ENCODE data around the gene CACNA1C.

The CACNA1C gene

GRCh38 chr12:2167231-2167630 lies 114.4 kb downstream of the CACNA1C start:
- DNase-seq (ENCODE audit: low read depth in 2 of 3, low spot score in 2 of 3): no peak

DNA sequence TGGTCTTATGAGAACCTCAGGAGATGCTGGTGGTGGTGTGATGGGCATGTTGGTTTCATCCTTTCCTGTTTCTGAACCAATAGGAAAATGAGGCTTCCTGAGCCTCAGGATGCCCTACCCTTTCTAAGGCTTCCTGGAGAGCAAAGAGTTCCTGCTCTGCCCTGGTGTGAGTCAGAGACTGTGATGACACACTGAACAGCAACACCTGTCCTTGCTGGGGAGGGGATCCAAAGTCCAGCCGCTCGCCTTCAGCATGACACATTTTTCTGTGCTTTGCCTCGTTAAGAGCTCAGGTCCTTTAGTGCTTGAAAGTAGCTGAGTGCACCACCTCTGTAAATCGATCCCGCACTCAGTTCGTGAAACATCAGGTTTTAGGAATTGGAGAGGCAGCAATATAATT lies 116.0 kb downstream of the CACNA1C start:
- DNase-seq (ENCODE audit: low read depth in 2 of 3, low spot score in 2 of 3): no peak

DNA sequence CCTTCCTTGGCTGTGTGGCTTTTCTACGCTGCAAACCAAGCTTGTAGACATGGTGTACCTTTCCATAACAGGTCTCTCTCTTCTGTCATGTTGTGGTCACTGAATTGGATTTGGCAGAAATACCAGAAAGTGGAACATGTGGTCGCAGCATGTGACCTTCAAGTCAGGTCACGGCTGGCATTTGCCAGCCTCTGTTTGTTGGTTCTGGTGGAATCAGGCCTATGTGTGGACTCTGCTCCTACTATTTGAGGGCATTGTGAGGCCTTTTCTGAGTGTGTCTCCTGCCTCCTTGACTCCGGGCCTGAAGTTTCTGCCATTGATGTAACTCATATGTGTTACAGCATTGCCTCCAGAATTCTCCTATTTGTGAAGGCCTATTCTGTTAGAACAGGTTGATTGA lies 116.7 kb downstream of the CACNA1C start:
- no peak for DNase-seq (ENCODE audit: low read depth in 2 of 3, low spot score in 2 of 3)

- DNase-seq (ENCODE audit: low read depth in 2 of 3, low spot score in 2 of 3): no peak
These were observed 117.2 kb downstream of the CACNA1C start for GRCh38 chr12:2169940-2170339.

GRCh38 chr12:2170376-2170775 lies 117.6 kb downstream of the CACNA1C start:
- DNase-seq (ENCODE audit: low read depth in 2 of 3, low spot score in 2 of 3): no peak

GRCh38 chr12:2171672-2172426 lies 119.1 kb downstream of the CACNA1C start:
- DNase-seq (ENCODE audit: low read depth in 2 of 3, low spot score in 2 of 3): no peak

GRCh38 chr12:2172491-2173214 lies 119.9 kb downstream of the CACNA1C start:
- DNase-seq (ENCODE audit: low read depth in 2 of 3, low spot score in 2 of 3): no peak

- DNase-seq (ENCODE audit: low read depth in 2 of 3, low spot score in 2 of 3): no peak
These were observed 121.2 kb downstream of the CACNA1C start for GRCh38 chr12:2173971-2174370.

- DNase-seq (ENCODE audit: low read depth in 2 of 3, low spot score in 2 of 3): no peak
These were observed 124.2 kb downstream of the CACNA1C start for GRCh38 chr12:2177003-2177402.

DNA sequence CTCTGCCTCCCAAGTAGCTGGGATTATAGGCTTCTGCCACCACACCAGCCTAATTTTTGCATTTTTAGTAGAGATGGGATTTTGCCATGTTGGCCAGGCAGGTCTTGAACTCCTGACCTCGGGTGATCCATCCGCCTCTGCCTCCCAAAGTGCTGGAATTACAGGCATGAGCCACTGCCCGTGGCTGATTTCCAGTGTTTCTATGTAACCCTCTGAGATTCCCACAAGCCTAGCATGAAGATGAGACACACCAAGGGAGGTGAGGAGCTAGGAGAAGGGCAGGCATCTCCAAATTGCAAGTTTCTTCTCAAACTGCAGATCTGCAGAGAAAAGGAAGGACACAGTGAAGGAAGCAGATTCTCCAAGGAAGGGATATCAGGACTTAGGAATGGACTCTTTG lies 125.0 kb downstream of the CACNA1C start:
- no peak for DNase-seq (ENCODE audit: low read depth in 2 of 3, low spot score in 2 of 3)

GRCh38 chr12:2179058-2179457 lies 126.3 kb downstream of the CACNA1C start:
- no peak for DNase-seq (ENCODE audit: low read depth in 2 of 3, low spot score in 2 of 3)

DNA sequence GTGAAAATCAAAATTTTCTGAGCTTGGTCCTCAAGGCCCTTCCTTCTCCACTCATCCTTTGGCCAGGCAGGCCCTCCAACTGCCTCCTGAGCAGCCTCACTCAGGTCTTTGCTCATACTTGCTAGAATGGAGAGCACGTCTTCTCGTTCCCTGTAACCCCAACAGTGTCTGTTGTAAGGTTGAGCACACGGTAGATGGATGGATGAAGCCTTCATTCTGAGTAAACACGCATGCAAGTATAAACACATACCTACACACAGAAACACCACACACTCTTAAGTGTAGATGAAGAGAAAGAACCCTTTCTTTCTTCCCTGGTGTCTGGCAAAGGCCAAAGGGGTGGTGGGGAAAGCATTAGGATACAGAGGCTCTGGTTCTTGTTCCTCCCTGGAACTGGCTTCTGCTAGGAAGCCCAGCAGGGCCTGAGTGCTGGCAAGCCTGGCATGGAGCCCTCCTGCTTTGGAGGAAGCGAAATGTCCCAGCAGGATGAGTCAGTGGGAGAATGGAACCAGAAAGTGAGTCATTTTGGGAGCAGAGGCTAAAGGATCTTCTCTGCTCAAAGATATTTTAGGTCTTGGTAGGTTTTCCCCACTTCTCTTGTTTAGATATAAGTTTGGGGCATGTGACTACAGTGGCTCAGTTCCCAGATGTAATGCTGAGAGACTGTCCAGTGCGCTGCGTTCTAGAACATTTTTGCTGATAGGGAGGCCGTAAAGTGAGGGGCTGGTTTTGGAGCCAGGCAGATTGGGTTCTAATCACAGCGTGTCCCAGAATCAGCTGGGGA lies 127.4 kb downstream of the CACNA1C start:
- DNase-seq (ENCODE audit: low read depth in 2 of 3, low spot score in 2 of 3): no peak

DNA sequence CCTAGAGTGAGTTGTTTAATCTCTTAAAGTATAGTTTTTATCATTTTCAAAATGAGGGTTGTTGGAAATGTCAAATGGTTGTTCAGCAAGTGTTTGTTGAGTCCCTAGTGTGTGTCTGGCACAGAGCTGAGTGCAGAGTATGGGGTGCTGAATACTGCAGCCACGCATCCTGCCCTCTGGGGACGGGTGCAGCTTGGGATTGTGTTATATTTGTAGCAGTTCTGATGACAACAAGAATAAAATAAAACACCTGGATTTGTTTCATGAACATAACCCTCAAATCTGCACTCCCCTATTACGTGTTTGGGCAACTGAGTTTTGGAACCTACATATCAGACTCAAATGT lies 127.9 kb downstream of the CACNA1C start:
- DNase-seq (ENCODE audit: low read depth in 2 of 3, low spot score in 2 of 3): no peak

DNA sequence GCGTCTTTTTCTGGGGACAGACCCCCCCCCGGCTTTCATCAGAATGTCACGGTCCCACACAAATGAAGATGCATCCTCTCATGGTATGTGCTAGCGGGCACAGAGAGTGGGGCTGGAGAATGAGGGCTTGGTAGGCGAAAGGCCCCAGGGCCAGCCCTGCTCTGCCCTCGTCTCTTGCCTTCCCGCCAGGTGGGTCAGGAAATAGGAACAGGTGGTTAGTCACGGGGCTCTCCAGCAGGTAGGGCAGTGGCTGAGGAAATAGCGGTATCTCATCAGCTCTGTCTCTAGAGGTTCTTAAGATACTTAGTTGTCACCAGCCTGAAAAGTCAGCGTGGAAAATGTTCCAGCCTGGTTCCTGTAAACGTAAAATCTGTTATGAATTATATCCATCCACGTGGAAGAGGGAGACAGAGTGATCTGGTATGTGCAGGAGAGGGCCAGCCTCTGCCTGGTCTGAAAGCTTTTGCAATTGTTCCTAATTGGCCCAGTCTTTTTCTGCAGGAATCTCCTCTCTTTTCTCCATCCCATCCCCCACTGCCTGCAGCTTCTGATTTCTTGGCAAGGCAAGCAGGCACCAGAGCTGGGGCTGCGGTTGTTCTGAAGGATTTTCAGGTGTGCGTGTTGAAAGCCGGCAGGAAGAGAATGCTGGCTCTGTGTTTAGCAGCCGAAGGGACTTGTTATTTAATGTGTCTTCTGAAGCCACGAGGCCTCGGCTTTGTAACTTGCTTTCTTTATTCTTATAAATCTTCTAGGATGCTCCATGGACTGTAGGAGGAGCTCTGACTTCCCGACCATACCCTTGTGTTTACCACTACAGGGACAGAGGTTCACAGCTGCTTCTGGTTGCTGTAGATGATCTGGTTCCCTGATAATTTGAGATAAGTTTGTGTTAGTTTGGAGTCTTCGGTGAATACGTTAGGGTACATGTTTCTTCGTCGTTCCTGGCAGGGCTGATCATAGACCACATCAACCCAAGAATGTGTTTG lies 131.1 kb downstream of the CACNA1C start:
- no peak for DNase-seq (ENCODE audit: low read depth in 2 of 3, low spot score in 2 of 3)

DNA sequence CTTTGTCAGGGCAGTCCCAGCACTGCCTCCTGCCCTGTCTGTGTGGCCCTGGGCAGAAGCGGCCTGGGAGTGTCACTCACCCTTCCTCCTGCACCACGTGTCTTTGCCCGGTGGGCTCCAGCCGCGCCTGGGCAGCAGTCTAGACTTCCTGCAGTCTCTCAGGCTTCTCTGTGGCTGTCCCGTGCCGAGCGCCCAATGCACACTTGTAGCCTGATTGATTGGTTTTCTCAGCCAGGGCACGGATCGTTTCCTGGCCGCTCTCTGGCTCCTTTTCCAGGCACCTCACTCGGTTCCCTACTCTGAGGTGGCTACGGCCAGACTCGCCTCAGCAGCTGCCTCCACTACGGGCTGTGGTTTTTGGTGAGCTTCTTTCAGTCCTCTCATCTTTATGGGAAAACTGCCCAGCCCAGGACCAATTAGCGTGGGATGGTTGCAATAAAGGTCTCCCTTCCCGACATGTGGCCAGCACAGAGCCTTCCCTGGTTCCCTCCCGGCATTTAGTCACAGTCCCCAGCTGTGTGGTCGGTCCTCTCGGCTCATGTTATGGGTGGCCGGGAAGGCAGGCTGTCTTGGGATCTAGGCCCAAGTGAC lies 133.1 kb downstream of the CACNA1C start:
- DNase-seq (ENCODE audit: low read depth in 2 of 3, low spot score in 2 of 3): no peak

GRCh38 chr12:2187195-2187945 lies 134.6 kb downstream of the CACNA1C start:
- no peak for DNase-seq (ENCODE audit: low read depth in 2 of 3, low spot score in 2 of 3)

- DNase-seq (ENCODE audit: low read depth in 2 of 3, low spot score in 2 of 3): no peak
These were observed 137.3 kb downstream of the CACNA1C start for GRCh38 chr12:2190085-2190484.

DNA sequence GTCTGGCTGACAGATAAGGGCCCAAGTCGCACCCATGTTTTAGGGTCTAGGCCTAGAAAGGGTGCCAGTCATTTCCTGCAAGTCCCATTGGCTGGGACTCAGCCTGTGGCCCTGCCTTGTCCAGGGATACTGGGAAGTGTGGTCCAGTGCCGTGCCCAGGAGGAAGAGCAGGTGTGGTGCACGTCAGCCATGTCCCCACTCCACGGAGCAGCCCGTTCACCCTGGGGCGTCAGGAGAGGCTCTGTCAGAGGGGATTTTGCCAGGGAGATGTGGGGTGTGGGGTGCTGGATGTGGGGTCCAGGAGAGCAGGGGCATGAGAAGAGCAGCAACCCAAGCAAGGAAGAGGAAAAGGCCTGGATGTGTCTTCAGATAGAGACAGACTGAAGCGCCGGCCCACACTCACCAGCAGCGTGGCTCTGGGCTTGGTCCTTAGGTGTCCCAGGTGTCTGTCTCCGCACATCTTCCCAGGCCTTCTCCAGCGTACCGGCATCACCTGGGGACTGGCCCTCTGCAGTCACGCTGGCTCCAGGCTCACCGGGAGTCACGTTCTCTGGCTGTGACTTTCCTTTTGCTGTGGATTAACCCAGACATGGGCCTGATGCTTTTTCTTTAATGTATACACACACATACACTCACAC lies 138.2 kb downstream of the CACNA1C start:
- no peak for DNase-seq (ENCODE audit: low read depth in 2 of 3, low spot score in 2 of 3)

GRCh38 chr12:2191534-2192153 lies 138.9 kb downstream of the CACNA1C start:
- no peak for DNase-seq (ENCODE audit: low read depth in 2 of 3, low spot score in 2 of 3)
